ENCODE data around the gene BNIP5. TPM values are rescaled to one million over a fixed set of nuclear protein-coding genes. Genes with fewer than 3 reads are reported as not detected.
A peak's percentile ranks its signal among the peaks of the same experiment; 100 is the strongest.

The BNIP5 gene
- total RNA-seq, 1 experiment from 2014 or later, result not detected

- POLR2A ChIA-PET (ENCODE audit: low non-redundant PET), result no interaction called here
- BruUV-seq (replicated peaks), result no TSS peak
- no peaks in the 10 kb centered on the region for H3K4me1 ChIP-seq (ENCODE audit: insufficient read depth, low read length, poor library complexity, severe bottlenecking)
- H3K27me3 ChIP-seq (replicated peaks; ENCODE audit: insufficient read depth, low read depth, low read length, poor library complexity), result no peaks in the 10 kb centered on the region
- CTCF ChIA-PET, result interaction anchor here (0.6 kb wide), 1 partner anchor 102 kb away, joined by 3 read pairs; no protein-coding TSS in a partner anchor
- TF ChIP-seq EZH2 (IDR thresholded peaks at IDR 0.05; ENCODE audit: borderline replicate concordance, low read depth, low read length, poor library complexity, severe bottlenecking) (no peak), CTCF (conservative IDR thresholded peaks at IDR 0.05; ENCODE audit: low read depth, low read length) (no peak)
- no peak overlapping the region for H3K27ac ChIP-seq (ENCODE audit: low read depth, low read length, poor library complexity, severe bottlenecking)
- H3K36me3 ChIP-seq (ENCODE audit: insufficient read depth, low read length, poor library complexity, severe bottlenecking), result no peaks in the 10 kb centered on the region
- intact Hi-C loops (cut with micrococcal nuclease; ENCODE audit: unreplicated experiment), result no loop called here
- DNase-seq (ENCODE audit: low spot score), result no peak
- no peaks in the 10 kb centered on the region for H3K9me3 ChIP-seq (ENCODE audit: low read depth, low read length, poor library complexity, severe bottlenecking)
- H3K4me3 ChIP-seq (ENCODE audit: low read depth, low read length, poor library complexity, severe bottlenecking), result no peak overlapping the region
Measured at GRCh38 chr6:36345681-36346466, 9.2 kb upstream of the BNIP5 start.

- Histone ChIP-seq H3K9me3 (ENCODE audit: low read depth, low read length, poor library complexity, severe bottlenecking) (no peaks in the 10 kb centered on the region), H3K4me1 (ENCODE audit: insufficient read depth, low read length, poor library complexity, severe bottlenecking) (no peaks in the 10 kb centered on the region), H3K27ac (ENCODE audit: low read depth, low read length, poor library complexity, severe bottlenecking) (no peak overlapping the region), H3K4me3 (ENCODE audit: low read depth, low read length, poor library complexity, severe bottlenecking) (no peak overlapping the region), H3K36me3 (ENCODE audit: insufficient read depth, low read length, poor library complexity, severe bottlenecking) (no peaks in the 10 kb centered on the region), H3K27me3 (replicated peaks; ENCODE audit: insufficient read depth, low read depth, low read length, poor library complexity) (no peaks in the 10 kb centered on the region)
- POLR2A ChIA-PET (ENCODE audit: low non-redundant PET), result no interaction called here
- TF ChIP-seq EZH2 (IDR thresholded peaks at IDR 0.05; ENCODE audit: borderline replicate concordance, low read depth, low read length, poor library complexity, severe bottlenecking) (no peak), CTCF (conservative IDR thresholded peaks at IDR 0.05; ENCODE audit: low read depth, low read length) (no peak)
- CTCF ChIA-PET, result interaction anchor here (0.6 kb wide), 1 partner anchor 784 kb away, joined by 11 read pairs; no protein-coding TSS in a partner anchor
- intact Hi-C loops (cut with micrococcal nuclease; ENCODE audit: unreplicated experiment), result no loop called here
- BruUV-seq (replicated peaks), result no TSS peak
- no peak for DNase-seq (ENCODE audit: low spot score)
Measured at GRCh38 chr6:36343109-36343680, 6.5 kb upstream of the BNIP5 start.

GRCh38 chr6:36340618-36341454, 4.1 kb upstream of the BNIP5 start:
- no peaks in the 10 kb centered on the region for H3K27me3 ChIP-seq (replicated peaks; ENCODE audit: insufficient read depth, low read depth, low read length, poor library complexity)
- H3K9me3 ChIP-seq (ENCODE audit: low read depth, low read length, poor library complexity, severe bottlenecking), result no peaks in the 10 kb centered on the region
- no TSS peak for BruUV-seq (replicated peaks)
- ChIA-PET CTCF (interaction anchor here (0.6 to 1.6 kb wide), 6 partner anchors 13 to 422 kb away, joined by 3 to 14 read pairs (median 4); no protein-coding TSS in a partner anchor), POLR2A (ENCODE audit: low non-redundant PET) (interaction anchor here (0.6 kb wide), 1 partner anchor 257 kb away, joined by 11 read pairs; no protein-coding TSS in a partner anchor)
- no peak for TF ChIP-seq EZH2 (IDR thresholded peaks at IDR 0.05; ENCODE audit: borderline replicate concordance, low read depth, low read length, poor library complexity, severe bottlenecking)
- TF ChIP-seq CTCF (conservative IDR thresholded peaks at IDR 0.05; ENCODE audit: low read depth, low read length), result peak; percentile 98
- intact Hi-C loops (cut with micrococcal nuclease; ENCODE audit: unreplicated experiment), result loop anchor here (2.0 kb wide), 1 partner anchor 20 kb away; no protein-coding TSS in a partner anchor
- no peak overlapping the region for H3K27ac ChIP-seq (ENCODE audit: low read depth, low read length, poor library complexity, severe bottlenecking)
- H3K4me1 ChIP-seq (ENCODE audit: insufficient read depth, low read length, poor library complexity, severe bottlenecking), result no peaks in the 10 kb centered on the region
- no peak overlapping the region for H3K4me3 ChIP-seq (ENCODE audit: low read depth, low read length, poor library complexity, severe bottlenecking)
- DNase-seq (ENCODE audit: low spot score), result peak; percentile 74
- H3K36me3 ChIP-seq (ENCODE audit: insufficient read depth, low read length, poor library complexity, severe bottlenecking), result no peaks in the 10 kb centered on the region
